GM12865 (cell line): Measurements from ENCODE around the gene TBC1D8.

Experiments
- DNase-seq: peaks from one replicate; pipeline ENCODE4 v3.0.0; 2010; ENCODE audit warnings: low read depth
- H3K4me3 ChIP-seq: 2 replicates; pipeline ENCODE4 v1.5.1; 2011; ENCODE audit warnings: mild to moderate bottlenecking, low read depth, low read length, control low read depth
- CTCF ChIP-seq: IDR thresholded peaks from 2 replicates; pipeline ENCODE4 v1.5.1; 2011; ENCODE audit warnings: low read length, control low read depth, low read depth, inconsistent platforms; ENCODE audit not compliant: insufficient read depth; ENCODE audit errors: missing control alignments

The TBC1D8 gene

DNA sequence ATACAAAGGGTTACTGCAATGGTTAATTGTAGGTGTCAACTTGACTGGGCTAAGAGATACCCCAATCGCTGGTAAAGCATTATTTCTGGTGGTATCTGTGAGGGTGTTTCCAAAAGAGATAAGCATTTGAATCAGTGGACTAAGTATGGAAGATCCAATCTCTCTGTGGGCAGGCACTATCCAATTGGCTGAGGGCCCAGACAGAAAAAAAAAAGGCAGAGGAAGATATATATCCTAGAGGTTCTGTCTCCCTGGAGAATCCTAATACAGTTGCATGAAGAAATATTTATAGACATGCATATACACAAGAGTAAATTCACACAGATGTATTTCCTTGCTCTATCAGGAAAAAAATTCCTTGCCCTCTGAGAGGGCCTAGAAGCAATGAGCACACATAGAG, 43.9 kb downstream of the TBC1D8 start:
- DNase-seq = no peak
- no peak overlapping the region for H3K4me3 ChIP-seq
- TF ChIP-seq CTCF = no peak

DNA sequence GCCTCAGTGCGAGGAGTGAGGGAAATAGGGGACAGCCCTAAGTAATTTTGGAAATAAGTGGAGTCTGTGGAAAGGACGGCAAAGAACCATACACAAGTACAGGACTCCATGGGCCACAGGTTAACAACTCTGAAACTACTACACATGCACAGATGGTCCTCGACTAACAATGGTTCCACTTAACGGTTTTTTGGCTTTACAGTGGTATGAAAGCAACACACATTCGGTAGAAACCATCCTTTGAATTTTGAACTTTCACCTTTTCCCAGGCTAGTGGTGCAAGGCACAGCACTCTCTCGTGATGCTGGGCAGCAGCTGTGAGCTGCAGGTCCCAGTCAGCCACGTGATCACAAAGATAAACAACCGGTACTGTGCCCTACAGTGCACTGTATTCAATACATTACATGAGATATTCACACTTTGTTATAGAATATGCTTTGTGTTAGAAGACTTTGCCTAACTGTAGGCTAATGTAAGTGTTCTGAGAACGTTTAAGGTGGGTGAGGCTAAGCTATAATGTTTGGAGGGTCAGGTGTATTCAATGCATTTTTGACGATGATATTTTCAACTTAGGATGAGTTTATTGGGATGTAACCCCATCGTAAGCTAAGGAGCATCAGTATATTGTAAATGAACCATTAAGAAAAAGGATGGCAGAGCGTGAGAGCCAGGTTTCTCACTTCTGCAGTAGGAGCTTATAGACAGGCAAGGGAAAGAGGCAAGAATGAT, 44.6 kb downstream of the TBC1D8 start:
- no peak overlapping the region for H3K4me3 ChIP-seq
- no peak for DNase-seq

GRCh38 chr2:101105654-101106053, 45.5 kb downstream of the TBC1D8 start:
- no peak overlapping the region for H3K4me3 ChIP-seq
- TF ChIP-seq CTCF = no peak
- no peak for DNase-seq

More for the DNA sequence above, 44.6 kb downstream of the TBC1D8 start:
- TF ChIP-seq CTCF = no peak

- H3K4me3 ChIP-seq = no peak overlapping the region
- DNase-seq = no peak
- no peak for TF ChIP-seq CTCF
Measured at GRCh38 chr2:101097638-101098037, 53.5 kb downstream of the TBC1D8 start.

- no peak for TF ChIP-seq CTCF
- H3K4me3 ChIP-seq = no peak overlapping the region
- DNase-seq = no peak
Measured at GRCh38 chr2:101096619-101097142, 54.5 kb downstream of the TBC1D8 start.

DNA sequence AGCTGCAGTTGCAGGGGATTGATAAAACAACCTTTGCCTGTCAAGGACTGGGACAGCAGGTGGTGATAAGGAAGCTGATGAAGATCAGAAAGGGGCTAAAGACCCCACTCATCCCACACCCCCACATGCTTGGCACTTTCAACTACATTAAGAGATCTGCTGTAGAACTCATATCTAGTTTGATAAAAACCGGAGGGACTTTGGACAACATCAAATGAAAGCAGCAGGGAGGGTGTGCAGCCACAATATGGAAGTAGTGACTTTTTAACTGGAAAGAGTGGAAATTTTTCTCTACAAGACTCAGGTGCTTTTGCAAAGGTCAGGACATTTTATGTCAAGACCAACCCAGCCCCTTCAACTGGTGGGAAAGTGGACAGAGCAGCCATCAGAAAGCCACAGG, 56.8 kb downstream of the TBC1D8 start:
- DNase-seq = no peak
- no peak for TF ChIP-seq CTCF
- H3K4me3 ChIP-seq = no peak overlapping the region
